HG03060 (cell line): ENCODE data around the gene SNX21.

Experiments
- ATAC-seq: cut with Tn5 transposase; IDR thresholded peaks from one replicate; pipeline ENCODE4 v1.9.1; 2021; ENCODE audit warnings: low read depth, moderate number of reproducible peaks; ENCODE audit not compliant: unreplicated experiment

SNX21 gene

GRCh38 chr20:45874576-45874975 lies 41.0 kb downstream of the SNX21 start:
- no peak for ATAC-seq

- ATAC-seq: no peak
Measured at GRCh38 chr20:45878076-45878761, 44.6 kb downstream of the SNX21 start.

- ATAC-seq: peak; percentile 93
Measured at GRCh38 chr20:45880988-45881788, 47.6 kb downstream of the SNX21 start, which contains the start of gene ZSWIM1. TSS of gene ZSWIM1 (plus strand) at chr20:45881227. CDS start at chr20:45882593, 1,366 bp downstream.

GRCh38 chr20:45882469-45883099 lies 49.0 kb downstream of the SNX21 start:
- ATAC-seq: no peak

- no peak for ATAC-seq
Measured at GRCh38 chr20:45883100-45883469, 49.5 kb downstream of the SNX21 start.

- ATAC-seq: no peak
Measured at GRCh38 chr20:45886590-45887345, 53.2 kb downstream of the SNX21 start.

GRCh38 chr20:45887346-45887715 lies 53.7 kb downstream of the SNX21 start, which contains the start of gene SPATA25:
TSS of gene SPATA25 (minus strand) at chr20:45887622. CDS start at chr20:45887590, 32 bp downstream.
- ATAC-seq: no peak

- ATAC-seq: no peak
Measured at GRCh38 chr20:45888681-45889080, 55.1 kb downstream of the SNX21 start.

- ATAC-seq: no peak
Measured at GRCh38 chr20:45890077-45890984, 56.7 kb downstream of the SNX21 start.

- peak; percentile 40 for ATAC-seq
Measured at GRCh38 chr20:45890985-45891983, 57.7 kb downstream of the SNX21 start, which contains the start of the genes CTSA and NEURL2. TSS of gene CTSA (plus strand) at chr20:45891335. CDS start at chr20:45891569, 234 bp downstream. TSS of gene NEURL2 (minus strand) at chr20:45891208. CDS start at chr20:45890991, 217 bp downstream.

- ATAC-seq: no peak
Measured at GRCh38 chr20:45892049-45892825, 58.6 kb downstream of the SNX21 start.
